Heart left ventricle (tissue), 16 donors: ENCODE measurements around the gene TSNAXIP1. TPM values are rescaled to one million over a fixed set of nuclear protein-coding genes. Genes with fewer than 3 reads are reported as not detected.

Experiments used
- ATAC-seq, 4 donors: fragments of 200-7000 bp; cut with Tn5 transposase; one replicate each; pipeline ENCODE4 v1.9.1; 2020 to 2022; ENCODE audit warnings: moderate library complexity in 4 of 4, mild to moderate bottlenecking in 3 of 4, moderate number of reproducible peaks in 1 of 4
- DNase-seq, 5 donors: peaks; one replicate each; pipeline ENCODE4 v3.0.0-alpha.2; 2020
- H3K27ac ChIP-seq, 12 donors: fragments of 200-600 bp; sonication (generic) in 4 of 12; one replicate each; pipeline versions ENCODE4 v1.5.0 to v1.8.0; 2016 to 2022; ENCODE audit warnings: mild to moderate bottlenecking in 2 of 12
- H3K27me3 ChIP-seq, 9 donors: fragments of 200-600 bp; sonication (generic) in 2 of 9; one replicate each; pipeline versions ENCODE4 v1.5.1 to v1.8.0; 2016 to 2022; ENCODE audit warnings: mild to moderate bottlenecking in 3 of 9
- H3K36me3 ChIP-seq, 9 donors: fragments of 200-600 bp; sonication (generic) in 2 of 9; one replicate each; pipeline versions ENCODE4 v1.5.0 to v1.8.0; 2018 to 2022; ENCODE audit warnings: mild to moderate bottlenecking in 2 of 9
- H3K4me1 ChIP-seq, 12 donors: fragments of 200-600 bp; sonication (generic) in 4 of 12; one replicate each; pipeline versions ENCODE4 v1.5.0 to v1.8.0; 2016 to 2022; ENCODE audit warnings: mild to moderate bottlenecking in 3 of 12
- H3K4me3 ChIP-seq, 12 donors: fragments of 200-600 bp; sonication (generic) in 4 of 12; one replicate each; pipeline versions ENCODE4 v1.5.0 to v1.8.0; 2017 to 2022; ENCODE audit warnings: mild to moderate bottlenecking in 9 of 12, moderate library complexity in 4 of 12
- H3K9me3 ChIP-seq, 12 donors: fragments of 200-600 bp; sonication (generic) in 4 of 12; one replicate each; pipeline versions ENCODE4 v1.5.0 to v1.8.0; 2016 to 2022; ENCODE audit warnings: mild to moderate bottlenecking in 1 of 12
- POLR2A ChIP-seq, 2 donors: fragments of 450-650 bp; IDR thresholded peaks; one replicate each; pipeline ENCODE4 v1.6.1; 2017; ENCODE audit warnings: antibody characterized with exemption in 2 of 2, mild to moderate bottlenecking in 2 of 2, moderate library complexity in 2 of 2
- WGBS, 4 donors: extraction: QIAGEN DNeasy Blood & Tissue Kit in 2 of 4; methylation state at CpG; one replicate each; pipeline versions ENCODE4 v1.1.5 to v1.1.7; 2013 to 2018; 5-methylcytosine and 5-hydroxymethylcytosine counted together
- intact Hi-C, 10 donors: fragments of 100-400 bp; cut with DNase I; formaldehyde crosslinking; loops; one replicate each; pipeline versions ENCODE4 v1.11.1 to v1.14.2; 2022
- polyA plus RNA-seq, 2 donors: library from polyadenylated mRNA; stranded (reverse); fragments of 200-250 nt; gene quantifications; one replicate each; pipeline ENCODE4 v1.2.3, GENCODE V29; 2013
- total RNA-seq, 9 donors: library from RNA; depleted of rRNA in 2 of 9; stranded (reverse); fragments of >200 nt in 2 of 9; fragmentation: NEBNext Ultra II Directional in 3 of 9; extraction: Animal tissue kit (Norgen Biotek cat#: 25700) in 3 of 9; gene quantifications; one replicate each; pipeline versions ENCODE4 v1.1.0 to v1.2.4, GENCODE V29; 2016 to 2023
- TF ChIP-seq, protein P1 (sequence below), 12 donors: fragments of 200-600 bp; sonication (generic) in 4 of 12; IDR thresholded peaks; one replicate each; pipeline versions ENCODE4 v1.5.0 to v1.8.0; 2018 to 2022; ENCODE audit warnings: antibody characterized with exemption in 12 of 12, mild to moderate bottlenecking in 5 of 12
- donor health status: ischemic (EF 13 %, LVEDD 7.1; RV severe dilation, severe dysfunction).
- donor health status: healthy with polysubstance abuse.
- donor health status: DM: no; HTN: yes; CAD: no.
- donor health status: DM: no; HTN: no; CAD: no.
- donor health status: ischemic (EF 25% LVEDD 6.9; RV normal size, moderate dysfunction).
- donor health status: ischemic (EF 25% LVEDD 5.7; RV mildly dilated, moderate dysfunction).
- donor health status: healthy.
- donor health status: DM: yes; HTN: yes; CAD: no.
- donor health status: ischemic (EF 35%, LVEDD 5.7; RV mildly dilated, moderate dysfunction).
- donor health status: nonischemic (EF 11% LVEDD 7.7; RV severe dilation, severe dysfunction).
- donor health status: DM: yes; HTN: yes; CAD: no.
- donor health status: PGD.
- donor health status: ischemic (EF 29% LVEDD 5.4; RV normal size, mild dysfunction).
- donor health status: nonischemic (EF 23%, LVEDD 6.1; RV moderate dilation, normal function).

The TSNAXIP1 gene
- total and polyA plus RNA-seq, 11 donors, result 0.16 to 0.93 (median 0.57) TPM; not detected in 1

DNA sequence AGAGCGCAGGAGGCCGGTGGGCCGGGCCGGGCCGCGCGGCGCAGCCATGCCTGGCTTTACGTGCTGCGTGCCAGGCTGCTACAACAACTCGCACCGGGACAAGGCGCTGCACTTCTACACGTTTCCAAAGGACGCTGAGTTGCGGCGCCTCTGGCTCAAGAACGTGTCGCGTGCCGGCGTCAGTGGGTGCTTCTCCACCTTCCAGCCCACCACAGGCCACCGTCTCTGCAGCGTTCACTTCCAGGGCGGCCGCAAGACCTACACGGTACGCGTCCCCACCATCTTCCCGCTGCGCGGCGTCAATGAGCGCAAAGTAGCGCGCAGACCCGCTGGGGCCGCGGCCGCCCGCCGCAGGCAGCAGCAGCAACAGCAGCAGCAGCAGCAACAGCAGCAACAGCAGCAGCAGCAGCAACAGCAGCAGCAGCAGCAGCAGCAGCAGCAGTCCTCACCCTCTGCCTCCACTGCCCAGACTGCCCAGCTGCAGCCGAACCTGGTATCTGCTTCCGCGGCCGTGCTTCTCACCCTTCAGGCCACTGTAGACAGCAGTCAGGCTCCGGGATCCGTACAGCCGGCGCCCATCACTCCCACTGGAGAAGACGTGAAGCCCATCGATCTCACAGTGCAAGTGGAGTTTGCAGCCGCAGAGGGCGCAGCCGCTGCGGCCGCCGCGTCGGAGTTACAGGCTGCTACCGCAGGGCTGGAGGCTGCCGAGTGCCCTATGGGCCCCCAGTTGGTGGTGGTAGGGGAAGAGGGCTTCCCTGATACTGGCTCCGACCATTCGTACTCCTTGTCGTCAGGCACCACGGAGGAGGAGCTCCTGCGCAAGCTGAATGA is 36.0 kb downstream of the TSNAXIP1 start:
- DNase-seq (peak; percentile 41 to 69 (median 59)), ATAC-seq (peak in 2 of 4 donors; percentile 7 to 8)
- H3K27me3 ChIP-seq, result no peaks in the 10 kb centered on the region
- no peak for TF ChIP-seq POLR2A (IDR thresholded peaks at IDR 0.05)
- TF ChIP-seq, protein P1, sequence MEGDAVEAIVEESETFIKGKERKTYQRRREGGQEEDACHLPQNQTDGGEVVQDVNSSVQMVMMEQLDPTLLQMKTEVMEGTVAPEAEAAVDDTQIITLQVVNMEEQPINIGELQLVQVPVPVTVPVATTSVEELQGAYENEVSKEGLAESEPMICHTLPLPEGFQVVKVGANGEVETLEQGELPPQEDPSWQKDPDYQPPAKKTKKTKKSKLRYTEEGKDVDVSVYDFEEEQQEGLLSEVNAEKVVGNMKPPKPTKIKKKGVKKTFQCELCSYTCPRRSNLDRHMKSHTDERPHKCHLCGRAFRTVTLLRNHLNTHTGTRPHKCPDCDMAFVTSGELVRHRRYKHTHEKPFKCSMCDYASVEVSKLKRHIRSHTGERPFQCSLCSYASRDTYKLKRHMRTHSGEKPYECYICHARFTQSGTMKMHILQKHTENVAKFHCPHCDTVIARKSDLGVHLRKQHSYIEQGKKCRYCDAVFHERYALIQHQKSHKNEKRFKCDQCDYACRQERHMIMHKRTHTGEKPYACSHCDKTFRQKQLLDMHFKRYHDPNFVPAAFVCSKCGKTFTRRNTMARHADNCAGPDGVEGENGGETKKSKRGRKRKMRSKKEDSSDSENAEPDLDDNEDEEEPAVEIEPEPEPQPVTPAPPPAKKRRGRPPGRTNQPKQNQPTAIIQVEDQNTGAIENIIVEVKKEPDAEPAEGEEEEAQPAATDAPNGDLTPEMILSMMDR (IDR thresholded peaks at IDR 0.05), result peak in 6 of 12 donors; percentile 11 to 40 (median 29)
- peaks cover 0 to 4% (median 0%) of the 10 kb centered on the region in 9 donors for H3K36me3 ChIP-seq
- intact Hi-C loops, result no loop called here
- H3K4me1 ChIP-seq, result peaks cover 21 to 52% (median 35%) of the 10 kb centered on the region in 12 donors
- H3K27ac ChIP-seq, result peak overlapping the region; percentile 95 to 100 (median 98)
- H3K9me3 ChIP-seq, result no peaks in the 10 kb centered on the region
- peak overlapping the region; percentile 66 to 99 (median 76) for H3K4me3 ChIP-seq
- 0 to 1% (median 0%) methylated on average over 1 to 67 of the region's 67 CpGs for WGBS, 4 donors

DNA sequence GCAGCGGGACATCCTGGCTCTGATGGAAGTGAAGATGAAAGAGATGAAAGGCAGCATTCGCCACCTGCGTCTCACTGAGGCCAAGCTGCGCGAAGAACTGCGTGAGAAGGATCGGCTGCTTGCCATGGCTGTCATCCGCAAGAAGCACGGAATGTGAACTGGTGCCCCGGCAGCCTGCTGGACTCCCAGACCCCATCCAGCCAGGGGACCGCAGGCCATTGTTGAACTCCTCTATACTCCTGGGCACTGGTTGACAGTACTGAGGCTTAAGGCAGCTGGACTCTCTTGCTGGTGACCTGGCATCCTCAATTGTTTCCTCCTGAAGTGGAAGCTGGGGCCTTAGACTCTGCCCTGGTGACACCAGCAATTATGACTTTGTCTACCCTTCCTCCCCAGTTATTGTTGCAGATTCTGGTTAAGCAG is 36.7 kb downstream of the TSNAXIP1 start:
- TF ChIP-seq, protein P1 (IDR thresholded peaks at IDR 0.05), result peak in 1 of 12 donors; percentile 3
- TF ChIP-seq POLR2A (IDR thresholded peaks at IDR 0.05), result no peak
- ATAC-seq (no peak), DNase-seq (no peak)
- H3K4me3 ChIP-seq, result peak overlapping the region; percentile 66 to 99 (median 76)
- WGBS, 4 donors, result 4 to 9% (median 6%) methylated on average over 10 to 11 of the region's 11 CpGs
- peaks cover 21 to 58% (median 41%) of the 10 kb centered on the region in 12 donors for H3K4me1 ChIP-seq
- peak overlapping the region; percentile 95 to 100 (median 98) for H3K27ac ChIP-seq
- H3K36me3 ChIP-seq, result peaks cover 0 to 4% (median 0%) of the 10 kb centered on the region in 9 donors
- intact Hi-C loops, result no loop called here
- no peaks in the 10 kb centered on the region for H3K27me3 ChIP-seq
- no peaks in the 10 kb centered on the region for H3K9me3 ChIP-seq

DNA sequence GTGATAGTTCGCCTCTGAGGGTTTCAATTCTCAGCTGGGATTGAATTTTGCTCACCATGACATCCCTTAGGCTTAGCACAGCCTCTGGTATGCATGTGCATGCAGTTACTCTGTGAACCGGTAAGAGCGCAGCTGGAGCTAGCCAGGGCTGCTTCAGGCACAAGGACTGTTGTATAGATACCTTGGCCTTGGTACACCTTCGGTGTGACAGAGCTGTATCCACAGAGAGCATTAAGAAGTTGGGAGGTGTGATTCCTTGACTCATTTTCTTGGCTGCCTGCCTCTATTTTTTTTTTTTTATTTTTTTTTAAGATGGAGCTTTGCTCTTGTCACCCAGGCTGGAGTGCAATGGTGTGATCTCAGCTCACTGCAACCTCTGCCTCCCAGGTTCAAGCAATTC is 37.8 kb downstream of the TSNAXIP1 start:
- peak overlapping the region in 8 of 12 donors; percentile 15 to 100 (median 98) for H3K27ac ChIP-seq
- H3K36me3 ChIP-seq, result peaks cover 0 to 5% (median 0%) of the 10 kb centered on the region in 9 donors
- H3K27me3 ChIP-seq, result no peaks in the 10 kb centered on the region
- DNase-seq (no peak), ATAC-seq (no peak)
- no peak for TF ChIP-seq POLR2A (IDR thresholded peaks at IDR 0.05)
- TF ChIP-seq, protein P1 (IDR thresholded peaks at IDR 0.05), result no peak
- peak overlapping the region in 5 of 12 donors; percentile 0 to 94 (median 68) for H3K4me3 ChIP-seq
- intact Hi-C loops, result no loop called here
- peaks cover 24 to 69% (median 51%) of the 10 kb centered on the region in 12 donors for H3K4me1 ChIP-seq
- H3K9me3 ChIP-seq, result no peaks in the 10 kb centered on the region
- 54 to 81% (median 61%) methylated on average over 4 of the region's 4 CpGs for WGBS, 4 donors
